Astrocyte (in vitro differentiated cells and primary cell): ENCODE data around the gene EXD3. TPM values are rescaled to one million over a fixed set of nuclear protein-coding genes. Genes with fewer than 3 reads are reported as not detected.

Experiments
- DNase-seq: peaks from one replicate; pipeline ENCODE4 v3.0.0-alpha.2; 2010; ENCODE audit warnings: low read depth
- FAIRE-seq: peaks from 2 replicates; lab custom pipeline; 2011; peaks lifted over from hg19 to GRCh38; lab: Jason Lieb, UNC
- H2AFZ ChIP-seq: 2 replicates; pipeline ENCODE4 v1.6.0; 2012; ENCODE audit warnings: low read depth, low read length, inconsistent platforms
- H3K27ac ChIP-seq: 2 replicates; pipeline ENCODE4 v1.5.1; 2011; ENCODE audit warnings: low read depth, low read length, inconsistent platforms
- H3K27me3 ChIP-seq: 2 replicates; pipeline ENCODE4 v1.6.0; 2011; ENCODE audit warnings: low read length, inconsistent platforms; ENCODE audit not compliant: insufficient read depth
- H3K36me3 ChIP-seq: 2 replicates; pipeline ENCODE4 v1.5.1; 2011; ENCODE audit warnings: low read length, inconsistent platforms; ENCODE audit not compliant: insufficient read depth
- H3K4me1 ChIP-seq: 2 replicates; pipeline ENCODE4 v1.5.1; 2011; ENCODE audit warnings: low read length, inconsistent platforms; ENCODE audit not compliant: insufficient read depth
- H3K4me2 ChIP-seq: 2 replicates; pipeline ENCODE4 v1.6.0; 2012; ENCODE audit warnings: low read length, inconsistent platforms
- H3K4me3 ChIP-seq: 2 replicates; pipeline ENCODE4 v1.5.1; 2011; ENCODE audit warnings: low read depth, mild to moderate bottlenecking, low read length, inconsistent platforms; ENCODE audit not compliant: insufficient read depth
- H3K79me2 ChIP-seq: 2 replicates; pipeline ENCODE4 v1.6.0; 2012; ENCODE audit warnings: mild to moderate bottlenecking, low read length, inconsistent platforms; ENCODE audit not compliant: insufficient read depth
- H3K9ac ChIP-seq: 2 replicates; pipeline ENCODE4 v1.6.0; 2012; ENCODE audit warnings: mild to moderate bottlenecking, low read length, inconsistent platforms
- H3K9me3 ChIP-seq: 2 replicates; pipeline ENCODE4 v1.5.1; 2012; ENCODE audit warnings: low read depth, mild to moderate bottlenecking, low read length, inconsistent platforms; ENCODE audit not compliant: insufficient read depth
- H4K20me1 ChIP-seq: 2 replicates; pipeline ENCODE4 v1.6.0; 2012; ENCODE audit warnings: low read length, inconsistent platforms; ENCODE audit not compliant: insufficient read depth
- H3K27ac Mint-ChIP-seq: one replicate; pipeline ENCODE4 v1.8.0; 2021; ENCODE audit warnings: mild to moderate bottlenecking, mixed read lengths; ENCODE audit not compliant: unreplicated experiment
- H3K27me3 Mint-ChIP-seq: one replicate; pipeline ENCODE4 v1.8.0; 2021; ENCODE audit warnings: low read depth, mixed read lengths; ENCODE audit not compliant: unreplicated experiment
- H3K36me3 Mint-ChIP-seq: one replicate; pipeline ENCODE4 v1.8.0; 2021; ENCODE audit warnings: low read depth, mixed read lengths; ENCODE audit not compliant: unreplicated experiment
- H3K4me1 Mint-ChIP-seq: one replicate; pipeline ENCODE4 v1.8.0; 2021; ENCODE audit warnings: low read depth, mixed read lengths; ENCODE audit not compliant: unreplicated experiment
- H3K4me3 Mint-ChIP-seq: one replicate; pipeline ENCODE4 v1.8.0; 2021; ENCODE audit warnings: mild to moderate bottlenecking, moderate library complexity, mixed read lengths; ENCODE audit not compliant: unreplicated experiment
- H3K9me3 Mint-ChIP-seq: one replicate; pipeline ENCODE4 v1.8.0; 2021; ENCODE audit warnings: mild to moderate bottlenecking, mixed read lengths; ENCODE audit not compliant: unreplicated experiment
- EZH2 ChIP-seq: IDR thresholded peaks from 2 replicates; pipeline ENCODE4 v1.6.1; 2012; ENCODE audit warnings: mild to moderate bottlenecking, low read length, inconsistent platforms; ENCODE audit not compliant: insufficient read depth
- total RNA-seq: library from RNA; stranded (reverse); gene quantifications from 2 replicates; pipeline ENCODE4 v1.2.1, GENCODE V29; 2021
- TF ChIP-seq, protein P1 (sequence below): IDR thresholded peaks from 2 replicates; pipeline ENCODE4 v1.5.1; 2011; ENCODE audit warnings: low read depth, mild to moderate bottlenecking, inconsistent platforms, low read length, moderate library complexity; ENCODE audit not compliant: insufficient read depth

Gene EXD3
- total RNA-seq, 1 donor from 2014 or later: 8.5 TPM

DNA sequence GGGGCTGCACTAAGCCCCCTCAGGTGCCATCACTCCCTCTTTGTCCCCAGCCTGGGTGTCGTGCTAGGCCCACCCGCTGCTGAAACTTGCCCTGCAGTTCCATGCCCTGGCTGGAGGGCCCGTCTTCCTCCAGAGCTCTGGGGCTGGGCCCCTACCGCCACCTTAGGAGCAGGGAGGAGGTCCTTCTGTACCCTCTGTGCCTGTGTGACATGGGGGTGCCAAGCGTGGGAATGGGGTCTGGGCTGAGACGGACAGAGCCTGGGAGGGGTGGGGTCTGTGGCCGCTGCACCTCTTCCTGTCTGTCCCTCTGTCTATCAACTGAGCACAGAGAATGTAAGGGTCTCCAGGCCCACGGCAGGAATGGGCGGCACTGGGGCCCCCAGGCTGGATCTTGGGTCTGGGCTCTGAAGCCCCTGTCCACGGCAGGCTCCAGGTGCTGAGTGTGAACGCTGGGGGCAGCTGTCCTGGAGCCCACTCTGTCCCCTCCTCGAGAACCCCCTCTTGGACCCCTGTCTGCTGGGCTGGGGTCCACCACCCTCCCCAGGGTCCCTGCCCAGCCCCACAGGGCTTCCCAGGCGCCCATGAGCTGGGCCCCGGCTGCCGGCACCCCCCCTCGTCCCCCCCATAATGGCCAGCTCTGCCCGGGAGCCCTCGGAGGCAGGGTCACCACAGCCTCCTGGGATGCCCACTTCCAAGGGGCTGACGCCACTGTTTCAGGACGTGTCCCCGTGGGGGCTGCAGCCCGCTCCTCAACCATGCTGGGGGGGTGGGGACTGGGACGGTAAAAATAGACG, 105.0 kb downstream of the EXD3 start:
- Histone ChIP-seq H4K20me1 (no peaks in the 10 kb centered on the region), H3K79me2 (no peaks in the 10 kb centered on the region), H3K9me3 (no peaks in the 10 kb centered on the region), H3K9ac (no peak overlapping the region), H3K4me1 (peaks cover 7% of the 10 kb centered on the region), H2AFZ (no peak overlapping the region), H3K4me2 (no peak overlapping the region), H3K27me3 (no peaks in the 10 kb centered on the region), H3K36me3 (no peaks in the 10 kb centered on the region), H3K4me3 (no peak overlapping the region), H3K27ac (no peak overlapping the region)
- DNase-seq: no peak
- no peaks in the 10 kb centered on the region for H3K4me1 Mint-ChIP-seq
- peaks cover 3% of the 10 kb centered on the region for H3K27me3 Mint-ChIP-seq
- FAIRE-seq: no peak
- H3K4me3 Mint-ChIP-seq: no peak overlapping the region
- H3K27ac Mint-ChIP-seq: no peak overlapping the region
- no peak for TF ChIP-seq EZH2
- TF ChIP-seq, protein P1, sequence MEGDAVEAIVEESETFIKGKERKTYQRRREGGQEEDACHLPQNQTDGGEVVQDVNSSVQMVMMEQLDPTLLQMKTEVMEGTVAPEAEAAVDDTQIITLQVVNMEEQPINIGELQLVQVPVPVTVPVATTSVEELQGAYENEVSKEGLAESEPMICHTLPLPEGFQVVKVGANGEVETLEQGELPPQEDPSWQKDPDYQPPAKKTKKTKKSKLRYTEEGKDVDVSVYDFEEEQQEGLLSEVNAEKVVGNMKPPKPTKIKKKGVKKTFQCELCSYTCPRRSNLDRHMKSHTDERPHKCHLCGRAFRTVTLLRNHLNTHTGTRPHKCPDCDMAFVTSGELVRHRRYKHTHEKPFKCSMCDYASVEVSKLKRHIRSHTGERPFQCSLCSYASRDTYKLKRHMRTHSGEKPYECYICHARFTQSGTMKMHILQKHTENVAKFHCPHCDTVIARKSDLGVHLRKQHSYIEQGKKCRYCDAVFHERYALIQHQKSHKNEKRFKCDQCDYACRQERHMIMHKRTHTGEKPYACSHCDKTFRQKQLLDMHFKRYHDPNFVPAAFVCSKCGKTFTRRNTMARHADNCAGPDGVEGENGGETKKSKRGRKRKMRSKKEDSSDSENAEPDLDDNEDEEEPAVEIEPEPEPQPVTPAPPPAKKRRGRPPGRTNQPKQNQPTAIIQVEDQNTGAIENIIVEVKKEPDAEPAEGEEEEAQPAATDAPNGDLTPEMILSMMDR: no peak
- no peaks in the 10 kb centered on the region for H3K9me3 Mint-ChIP-seq
- no peaks in the 10 kb centered on the region for H3K36me3 Mint-ChIP-seq

DNA sequence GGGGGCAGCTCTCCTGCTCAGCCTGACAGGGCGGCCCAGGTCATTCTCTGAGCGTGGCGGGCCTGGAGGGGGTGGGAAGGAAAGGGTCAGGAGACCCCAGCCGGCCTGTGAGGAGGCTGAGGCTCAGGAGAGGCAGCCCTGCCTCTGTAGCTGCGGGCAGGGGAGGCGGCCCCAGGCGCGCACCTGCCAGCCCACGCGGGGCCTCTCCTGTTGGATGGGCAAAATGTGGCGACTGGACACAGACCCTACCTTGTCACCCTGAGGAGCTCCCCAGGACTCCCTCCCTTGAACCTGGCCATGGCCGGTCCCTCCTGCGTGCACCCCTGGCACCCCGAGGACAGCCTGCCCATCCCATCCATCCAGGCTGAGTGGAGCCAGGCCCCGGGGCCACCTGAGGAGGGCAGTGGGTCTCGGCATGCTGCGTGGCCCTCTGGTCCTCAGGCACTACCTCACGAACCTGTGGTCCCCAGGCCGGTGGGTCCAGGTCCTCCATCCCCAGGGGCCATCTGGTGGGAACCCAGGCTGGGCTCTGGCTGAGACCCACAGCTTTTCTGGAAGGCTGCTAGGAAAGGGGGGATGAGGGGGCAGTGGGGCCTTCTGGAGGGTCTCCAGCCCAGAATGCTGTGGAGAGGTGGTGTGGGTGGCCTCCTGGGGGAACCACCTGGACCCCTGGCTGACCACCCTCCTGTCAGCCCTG, 105.8 kb downstream of the EXD3 start:
- no peaks in the 10 kb centered on the region for H3K36me3 ChIP-seq
- no peak overlapping the region for H3K27ac ChIP-seq
- no peak for TF ChIP-seq EZH2
- TF ChIP-seq, protein P1: no peak
- H3K9ac ChIP-seq: no peak overlapping the region
- no peaks in the 10 kb centered on the region for H3K9me3 ChIP-seq
- no peak overlapping the region for H3K4me2 ChIP-seq
- H3K4me1 ChIP-seq: peaks cover 7% of the 10 kb centered on the region
- H3K4me3 ChIP-seq: no peak overlapping the region
- Mint-ChIP-seq H3K36me3 (no peaks in the 10 kb centered on the region), H3K9me3 (no peaks in the 10 kb centered on the region), H3K4me3 (no peak overlapping the region), H3K27me3 (peaks cover 3% of the 10 kb centered on the region), H3K4me1 (no peaks in the 10 kb centered on the region), H3K27ac (no peak overlapping the region)
- no peaks in the 10 kb centered on the region for H4K20me1 ChIP-seq
- DNase-seq (no peak), FAIRE-seq (no peak)
- no peaks in the 10 kb centered on the region for H3K79me2 ChIP-seq
- no peaks in the 10 kb centered on the region for H3K27me3 ChIP-seq
- no peak overlapping the region for H2AFZ ChIP-seq
